Measurements from ENCODE around the gene XCL1. TPM values are rescaled to one million over a fixed set of nuclear protein-coding genes. Genes with fewer than 3 reads are reported as not detected.
"Not testable (repeated sequence)": the region's sequence is repeated elsewhere in the genome, so short reads cannot be mapped to it uniquely, and the experiment has no call there.

The XCL1 gene
- total and polyA plus RNA-seq, 2 experiments from 2014 or later: 0.24 TPM; not detected in 1

DNA sequence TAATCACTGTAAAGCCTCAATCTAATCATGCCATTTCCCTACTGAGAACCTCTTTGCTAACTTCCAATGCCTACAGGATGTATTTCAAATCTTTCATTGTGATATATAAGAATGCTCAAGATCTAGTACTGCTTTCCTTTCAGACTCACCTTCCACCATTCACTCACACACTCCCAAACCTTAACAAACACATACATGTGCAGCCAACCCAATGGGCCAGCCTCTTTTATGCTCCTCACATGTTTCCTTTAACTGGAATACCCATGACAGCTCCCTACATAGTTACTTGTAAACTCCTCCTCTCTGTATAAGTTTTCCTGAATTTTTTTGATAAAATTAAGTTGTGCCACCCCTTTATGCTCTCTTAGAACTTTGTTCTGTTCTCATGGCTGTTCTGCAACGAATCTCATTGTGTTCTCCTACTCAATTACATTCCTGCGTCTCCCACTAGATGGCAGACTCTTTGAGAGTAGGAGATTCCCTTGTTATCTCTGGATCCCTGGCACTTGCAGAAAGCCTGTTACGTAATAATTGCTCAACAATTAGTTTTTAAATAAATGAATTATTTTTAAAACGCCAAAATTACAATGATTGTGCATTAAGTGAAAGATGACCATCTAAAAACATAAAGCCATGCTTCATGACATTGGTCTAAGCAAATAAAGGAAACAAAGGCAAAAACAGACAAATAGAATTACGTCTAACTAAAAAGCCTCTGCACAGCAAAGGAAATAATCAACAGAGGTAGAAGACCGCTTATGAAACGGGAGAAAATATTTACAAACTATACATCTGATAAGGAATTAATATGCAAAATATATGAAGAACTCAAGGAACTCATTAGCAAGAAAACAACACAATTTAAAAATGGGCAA lies 30.5 kb upstream of the XCL1 start:
- not testable (repeated sequence) for H3K4me1 Mint-ChIP-seq; H3K27ac Mint-ChIP-seq; H3K4me3 Mint-ChIP-seq; H4K20me1 ChIP-seq (replicated peaks; ENCODE audit: insufficient read depth); H3K27me3 Mint-ChIP-seq (ENCODE audit: insufficient read depth, low read depth, poor library complexity); H3K4me3 ChIP-seq; H3K36me3 ChIP-seq (ENCODE audit: insufficient read depth); H3K27me3 ChIP-seq (ENCODE audit: insufficient read depth); H3K9me3 Mint-ChIP-seq; H3F3A ChIP-seq (replicated peaks; ENCODE audit: low read depth); H3K4me1 ChIP-seq (ENCODE audit: insufficient read depth); H3K4me2 ChIP-seq; H2AFZ ChIP-seq; H3K79me2 ChIP-seq (replicated peaks; ENCODE audit: insufficient read depth); H3K27ac ChIP-seq (ENCODE audit: low read depth); H3K9me2 ChIP-seq (ENCODE audit: insufficient read depth); H3K36me3 Mint-ChIP-seq (ENCODE audit: low read depth)
- ATAC-seq: peak; percentile 88
- DNase-seq (ENCODE audit: low spot score): peak; percentile 62
- TF ChIP-seq, protein P1, sequence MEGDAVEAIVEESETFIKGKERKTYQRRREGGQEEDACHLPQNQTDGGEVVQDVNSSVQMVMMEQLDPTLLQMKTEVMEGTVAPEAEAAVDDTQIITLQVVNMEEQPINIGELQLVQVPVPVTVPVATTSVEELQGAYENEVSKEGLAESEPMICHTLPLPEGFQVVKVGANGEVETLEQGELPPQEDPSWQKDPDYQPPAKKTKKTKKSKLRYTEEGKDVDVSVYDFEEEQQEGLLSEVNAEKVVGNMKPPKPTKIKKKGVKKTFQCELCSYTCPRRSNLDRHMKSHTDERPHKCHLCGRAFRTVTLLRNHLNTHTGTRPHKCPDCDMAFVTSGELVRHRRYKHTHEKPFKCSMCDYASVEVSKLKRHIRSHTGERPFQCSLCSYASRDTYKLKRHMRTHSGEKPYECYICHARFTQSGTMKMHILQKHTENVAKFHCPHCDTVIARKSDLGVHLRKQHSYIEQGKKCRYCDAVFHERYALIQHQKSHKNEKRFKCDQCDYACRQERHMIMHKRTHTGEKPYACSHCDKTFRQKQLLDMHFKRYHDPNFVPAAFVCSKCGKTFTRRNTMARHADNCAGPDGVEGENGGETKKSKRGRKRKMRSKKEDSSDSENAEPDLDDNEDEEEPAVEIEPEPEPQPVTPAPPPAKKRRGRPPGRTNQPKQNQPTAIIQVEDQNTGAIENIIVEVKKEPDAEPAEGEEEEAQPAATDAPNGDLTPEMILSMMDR (conservative IDR thresholded peaks at IDR 0.05; ENCODE audit: low read depth in 2 of 2): peak; percentile 64 to 65

DNA sequence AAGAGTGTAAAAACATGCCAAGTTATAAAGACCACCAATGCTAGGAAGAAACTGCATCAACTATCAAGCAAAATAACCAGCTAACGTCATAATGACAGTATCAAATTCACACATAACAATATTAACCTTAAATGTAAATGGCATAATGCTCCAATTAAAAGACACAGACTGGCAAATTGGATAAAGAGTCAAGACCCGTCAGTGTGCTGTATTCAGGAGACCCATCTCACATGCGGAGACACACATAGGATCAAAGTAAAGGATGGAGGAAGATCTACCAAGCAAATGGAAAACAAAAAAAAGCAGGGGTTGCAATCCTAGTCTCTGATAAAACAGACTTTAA lies 29.9 kb upstream of the XCL1 start:
- not testable (repeated sequence) for H3K9me2 ChIP-seq (ENCODE audit: insufficient read depth); H4K20me1 ChIP-seq (replicated peaks; ENCODE audit: insufficient read depth); H3K4me3 ChIP-seq; H3K79me2 ChIP-seq (replicated peaks; ENCODE audit: insufficient read depth); H3K27me3 Mint-ChIP-seq (ENCODE audit: insufficient read depth, low read depth, poor library complexity); H3K4me1 ChIP-seq (ENCODE audit: insufficient read depth); H3K9me3 Mint-ChIP-seq; ATAC-seq; H3F3A ChIP-seq (replicated peaks; ENCODE audit: low read depth); H3K4me1 Mint-ChIP-seq; H3K27me3 ChIP-seq (ENCODE audit: insufficient read depth); H3K4me2 ChIP-seq; DNase-seq (ENCODE audit: low spot score); H3K36me3 ChIP-seq (ENCODE audit: insufficient read depth); H3K27ac Mint-ChIP-seq; H3K4me3 Mint-ChIP-seq; H3K27ac ChIP-seq (ENCODE audit: low read depth); H2AFZ ChIP-seq; H3K36me3 Mint-ChIP-seq (ENCODE audit: low read depth)

DNA sequence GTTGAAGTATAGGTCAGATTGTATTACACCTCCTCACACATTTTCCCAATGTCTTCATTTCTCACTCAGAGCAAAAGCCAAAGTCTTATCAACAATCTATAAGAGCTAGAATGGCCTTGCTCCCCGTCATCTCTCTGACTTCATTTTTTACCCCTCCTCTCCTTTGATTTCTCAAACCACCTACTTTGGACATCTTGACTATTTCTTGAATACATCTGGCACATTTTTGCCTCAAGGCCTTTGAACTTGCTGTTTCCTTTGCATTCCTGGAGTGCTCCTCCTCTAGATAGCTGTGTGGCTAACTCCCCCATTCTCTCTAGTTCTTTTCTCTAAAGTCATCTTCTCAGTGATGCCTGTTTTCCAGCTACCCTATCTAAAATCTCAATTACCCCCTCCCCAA lies 25.4 kb upstream of the XCL1 start:
- Histone ChIP-seq H3K4me2 (no peak overlapping the region), H3K4me1 (ENCODE audit: insufficient read depth) (no peaks in the 10 kb centered on the region), H3K36me3 (ENCODE audit: insufficient read depth) (no peaks in the 10 kb centered on the region), H3F3A (replicated peaks; ENCODE audit: low read depth) (no peaks in the 10 kb centered on the region), H3K4me3 (no peak overlapping the region), H3K27me3 (ENCODE audit: insufficient read depth) (no peaks in the 10 kb centered on the region), H3K9me2 (ENCODE audit: insufficient read depth) (peaks cover 5% of the 10 kb centered on the region), H3K79me2 (replicated peaks; ENCODE audit: insufficient read depth) (no peaks in the 10 kb centered on the region), H2AFZ (no peak overlapping the region), H3K27ac (ENCODE audit: low read depth) (no peak overlapping the region), H4K20me1 (replicated peaks; ENCODE audit: insufficient read depth) (no peaks in the 10 kb centered on the region)
- no peak overlapping the region for H3K27ac Mint-ChIP-seq
- no peaks in the 10 kb centered on the region for H3K36me3 Mint-ChIP-seq (ENCODE audit: low read depth)
- no peaks in the 10 kb centered on the region for H3K27me3 Mint-ChIP-seq (ENCODE audit: insufficient read depth, low read depth, poor library complexity)
- ATAC-seq (no peak), DNase-seq (ENCODE audit: low spot score) (no peak)
- H3K9me3 Mint-ChIP-seq: no peaks in the 10 kb centered on the region
- H3K4me1 Mint-ChIP-seq: peaks cover 4% of the 10 kb centered on the region; the same call in 2 of the 3 replicates
- no peak overlapping the region for H3K4me3 Mint-ChIP-seq
- TF ChIP-seq NANOG (IDR thresholded peaks at IDR 0.05; ENCODE audit: borderline replicate concordance) (no peak), EZH2 (IDR thresholded peaks at IDR 0.05; ENCODE audit: low read depth, unreplicated experiment) (no peak), ZNF114 (CRISPR knock-in tag; IDR thresholded peaks at IDR 0.05) (no peak), POLR2AphosphoS5 (IDR thresholded peaks at IDR 0.05; ENCODE audit: low read depth) (no peak), STAT1 (IDR thresholded peaks at IDR 0.05; ENCODE audit: unreplicated experiment) (no peak), JUNB (IDR thresholded peaks at IDR 0.05; ENCODE audit: unreplicated experiment) (no peak)
- TF ChIP-seq, protein P2, sequence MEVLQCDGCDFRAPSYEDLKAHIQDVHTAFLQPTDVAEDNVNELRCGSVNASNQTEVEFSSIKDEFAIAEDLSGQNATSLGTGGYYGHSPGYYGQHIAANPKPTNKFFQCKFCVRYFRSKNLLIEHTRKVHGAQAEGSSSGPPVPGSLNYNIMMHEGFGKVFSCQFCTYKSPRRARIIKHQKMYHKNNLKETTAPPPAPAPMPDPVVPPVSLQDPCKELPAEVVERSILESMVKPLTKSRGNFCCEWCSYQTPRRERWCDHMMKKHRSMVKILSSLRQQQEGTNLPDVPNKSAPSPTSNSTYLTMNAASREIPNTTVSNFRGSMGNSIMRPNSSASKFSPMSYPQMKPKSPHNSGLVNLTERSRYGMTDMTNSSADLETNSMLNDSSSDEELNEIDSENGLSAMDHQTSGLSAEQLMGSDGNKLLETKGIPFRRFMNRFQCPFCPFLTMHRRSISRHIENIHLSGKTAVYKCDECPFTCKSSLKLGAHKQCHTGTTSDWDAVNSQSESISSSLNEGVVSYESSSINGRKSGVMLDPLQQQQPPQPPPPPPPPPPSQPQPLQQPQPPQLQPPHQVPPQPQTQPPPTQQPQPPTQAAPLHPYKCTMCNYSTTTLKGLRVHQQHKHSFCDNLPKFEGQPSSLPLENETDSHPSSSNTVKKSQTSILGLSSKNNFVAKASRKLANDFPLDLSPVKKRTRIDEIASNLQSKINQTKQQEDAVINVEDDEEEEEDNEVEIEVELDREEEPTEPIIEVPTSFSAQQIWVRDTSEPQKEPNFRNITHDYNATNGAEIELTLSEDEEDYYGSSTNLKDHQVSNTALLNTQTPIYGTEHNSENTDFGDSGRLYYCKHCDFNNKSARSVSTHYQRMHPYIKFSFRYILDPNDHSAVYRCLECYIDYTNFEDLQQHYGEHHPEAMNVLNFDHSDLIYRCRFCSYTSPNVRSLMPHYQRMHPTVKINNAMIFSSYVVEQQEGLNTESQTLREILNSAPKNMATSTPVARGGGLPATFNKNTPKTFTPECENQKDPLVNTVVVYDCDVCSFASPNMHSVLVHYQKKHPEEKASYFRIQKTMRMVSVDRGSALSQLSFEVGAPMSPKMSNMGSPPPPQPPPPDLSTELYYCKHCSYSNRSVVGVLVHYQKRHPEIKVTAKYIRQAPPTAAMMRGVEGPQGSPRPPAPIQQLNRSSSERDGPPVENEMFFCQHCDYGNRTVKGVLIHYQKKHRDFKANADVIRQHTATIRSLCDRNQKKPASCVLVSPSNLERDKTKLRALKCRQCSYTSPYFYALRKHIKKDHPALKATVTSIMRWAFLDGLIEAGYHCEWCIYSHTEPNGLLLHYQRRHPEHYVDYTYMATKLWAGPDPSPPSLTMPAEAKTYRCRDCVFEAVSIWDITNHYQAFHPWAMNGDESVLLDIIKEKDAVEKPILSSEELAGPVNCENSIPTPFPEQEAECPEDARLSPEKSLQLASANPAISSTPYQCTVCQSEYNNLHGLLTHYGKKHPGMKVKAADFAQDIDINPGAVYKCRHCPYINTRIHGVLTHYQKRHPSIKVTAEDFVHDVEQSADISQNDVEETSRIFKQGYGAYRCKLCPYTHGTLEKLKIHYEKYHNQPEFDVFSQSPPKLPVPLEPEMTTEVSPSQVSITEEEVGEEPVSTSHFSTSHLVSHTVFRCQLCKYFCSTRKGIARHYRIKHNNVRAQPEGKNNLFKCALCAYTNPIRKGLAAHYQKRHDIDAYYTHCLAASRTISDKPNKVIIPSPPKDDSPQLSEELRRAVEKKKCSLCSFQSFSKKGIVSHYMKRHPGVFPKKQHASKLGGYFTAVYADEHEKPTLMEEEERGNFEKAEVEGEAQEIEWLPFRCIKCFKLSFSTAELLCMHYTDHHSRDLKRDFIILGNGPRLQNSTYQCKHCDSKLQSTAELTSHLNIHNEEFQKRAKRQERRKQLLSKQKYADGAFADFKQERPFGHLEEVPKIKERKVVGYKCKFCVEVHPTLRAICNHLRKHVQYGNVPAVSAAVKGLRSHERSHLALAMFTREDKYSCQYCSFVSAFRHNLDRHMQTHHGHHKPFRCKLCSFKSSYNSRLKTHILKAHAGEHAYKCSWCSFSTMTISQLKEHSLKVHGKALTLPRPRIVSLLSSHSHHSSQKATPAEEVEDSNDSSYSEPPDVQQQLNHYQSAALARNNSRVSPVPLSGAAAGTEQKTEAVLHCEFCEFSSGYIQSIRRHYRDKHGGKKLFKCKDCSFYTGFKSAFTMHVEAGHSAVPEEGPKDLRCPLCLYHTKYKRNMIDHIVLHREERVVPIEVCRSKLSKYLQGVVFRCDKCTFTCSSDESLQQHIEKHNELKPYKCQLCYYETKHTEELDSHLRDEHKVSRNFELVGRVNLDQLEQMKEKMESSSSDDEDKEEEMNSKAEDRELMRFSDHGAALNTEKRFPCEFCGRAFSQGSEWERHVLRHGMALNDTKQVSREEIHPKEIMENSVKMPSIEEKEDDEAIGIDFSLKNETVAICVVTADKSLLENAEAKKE (CRISPR knock-in tag; IDR thresholded peaks at IDR 0.05): no peak

All from GM23338 (cell line).